Bronchus fibroblast of lung (primary cell): ENCODE results near the gene ZNF649. TPM values are rescaled to one million over a fixed set of nuclear protein-coding genes. Genes with fewer than 3 reads are reported as not detected.

ENCODE experiments used
- total RNA-seq: library from RNA; depleted of rRNA; stranded (reverse); fragments of >200 nt; gene quantifications from 2 replicates; pipeline ENCODE4 v1.2.3, GENCODE V29; 2015

Gene ZNF649
- 2.7 and 4.0 TPM in 2 replicates for total RNA-seq

DNA sequence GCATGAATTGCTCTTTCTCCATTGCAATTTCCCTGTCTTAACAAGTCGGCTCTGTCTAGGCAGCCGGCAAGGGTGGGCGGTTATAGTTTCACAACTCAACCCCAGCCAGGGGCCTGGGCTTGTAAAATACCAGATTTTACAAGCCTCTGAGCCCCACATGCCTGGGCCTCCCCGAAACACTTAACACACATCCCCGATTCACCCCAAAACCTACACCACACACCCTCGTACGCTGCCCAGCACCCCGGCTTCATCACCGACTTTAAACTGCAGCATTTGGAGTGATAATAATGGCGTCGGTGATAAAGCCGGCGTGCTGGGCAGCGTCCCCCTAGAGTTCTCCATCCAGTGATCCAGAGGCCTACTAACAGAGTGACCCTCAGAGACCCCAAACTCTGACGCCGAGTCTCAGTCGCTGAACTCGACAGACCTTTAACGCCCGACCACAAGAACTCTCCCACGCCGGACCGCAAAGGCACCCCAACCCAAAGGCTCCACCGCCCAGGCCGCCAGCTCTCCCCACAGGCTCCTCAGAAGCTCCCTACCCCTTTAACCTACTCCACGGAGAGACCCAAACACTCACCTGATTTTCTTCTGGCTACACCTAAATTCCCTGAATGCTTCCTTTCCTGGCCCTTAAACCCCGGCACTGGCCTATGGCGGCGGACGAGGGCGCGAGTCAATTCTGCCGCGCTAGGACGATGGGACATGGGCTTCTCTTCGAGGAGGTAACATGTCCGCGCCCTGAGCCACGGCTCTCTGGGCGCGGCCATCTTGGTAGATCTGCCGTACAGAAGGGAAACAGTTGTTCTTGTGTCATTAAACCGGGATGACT lies at the start of gene ZNF649:
ZNF649 (minus strand) TSS at position 687 of the 835 bp plus-strand sequence. CDS start 4,910 bp downstream, outside the sequence.

DNA sequence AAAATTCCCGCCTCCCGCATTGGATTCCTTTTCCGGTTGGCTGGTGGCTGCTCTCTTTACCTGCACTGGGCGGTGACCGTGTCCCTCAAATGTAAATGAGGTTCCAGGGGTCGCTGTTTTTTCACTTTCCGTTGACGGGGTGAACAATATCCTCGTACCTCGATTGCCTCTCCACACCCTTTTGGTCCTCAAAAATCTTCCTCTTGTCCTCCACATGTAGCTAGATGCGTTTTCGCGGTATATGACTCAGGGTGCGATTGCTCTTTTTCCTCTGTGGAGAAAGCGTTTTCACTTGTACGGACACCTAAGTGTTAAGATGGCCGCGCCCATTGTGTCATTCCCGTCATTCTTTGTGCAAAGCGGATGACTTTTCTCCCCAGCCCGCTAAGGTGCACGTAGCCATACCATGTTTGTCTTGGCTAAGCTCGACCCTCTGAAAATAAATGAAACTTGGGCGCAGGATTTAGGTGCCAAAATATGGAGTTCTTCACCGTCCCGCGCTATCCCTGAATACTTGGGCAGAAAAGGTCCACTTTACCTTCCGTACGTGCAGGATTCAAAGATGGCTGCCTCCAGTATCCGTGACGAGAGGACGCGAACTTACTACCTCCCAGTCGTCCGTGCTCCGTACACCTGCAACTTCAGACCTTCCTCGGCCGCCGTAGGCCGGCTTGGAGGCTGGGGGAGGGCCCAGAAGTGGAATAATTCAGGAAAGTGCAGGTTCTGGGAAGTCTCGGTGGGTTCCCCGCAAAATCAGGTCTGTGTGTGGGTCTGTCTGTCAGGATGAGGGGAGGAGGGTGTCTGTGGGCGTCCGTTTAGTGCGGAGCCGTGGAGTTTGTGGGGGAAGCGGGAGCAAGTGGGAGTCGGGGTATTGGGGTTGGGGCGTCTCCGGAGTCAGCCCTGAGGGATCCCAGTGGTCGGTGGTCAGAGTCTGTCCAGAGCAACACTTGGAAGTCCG lies 22.2 kb upstream of the ZNF649 start, which contains the start of gene ZNF613:
ZNF613 (plus strand) TSS at position 689 of the 958 bp plus-strand sequence. CDS start 8,749 bp downstream, outside the sequence.

DNA sequence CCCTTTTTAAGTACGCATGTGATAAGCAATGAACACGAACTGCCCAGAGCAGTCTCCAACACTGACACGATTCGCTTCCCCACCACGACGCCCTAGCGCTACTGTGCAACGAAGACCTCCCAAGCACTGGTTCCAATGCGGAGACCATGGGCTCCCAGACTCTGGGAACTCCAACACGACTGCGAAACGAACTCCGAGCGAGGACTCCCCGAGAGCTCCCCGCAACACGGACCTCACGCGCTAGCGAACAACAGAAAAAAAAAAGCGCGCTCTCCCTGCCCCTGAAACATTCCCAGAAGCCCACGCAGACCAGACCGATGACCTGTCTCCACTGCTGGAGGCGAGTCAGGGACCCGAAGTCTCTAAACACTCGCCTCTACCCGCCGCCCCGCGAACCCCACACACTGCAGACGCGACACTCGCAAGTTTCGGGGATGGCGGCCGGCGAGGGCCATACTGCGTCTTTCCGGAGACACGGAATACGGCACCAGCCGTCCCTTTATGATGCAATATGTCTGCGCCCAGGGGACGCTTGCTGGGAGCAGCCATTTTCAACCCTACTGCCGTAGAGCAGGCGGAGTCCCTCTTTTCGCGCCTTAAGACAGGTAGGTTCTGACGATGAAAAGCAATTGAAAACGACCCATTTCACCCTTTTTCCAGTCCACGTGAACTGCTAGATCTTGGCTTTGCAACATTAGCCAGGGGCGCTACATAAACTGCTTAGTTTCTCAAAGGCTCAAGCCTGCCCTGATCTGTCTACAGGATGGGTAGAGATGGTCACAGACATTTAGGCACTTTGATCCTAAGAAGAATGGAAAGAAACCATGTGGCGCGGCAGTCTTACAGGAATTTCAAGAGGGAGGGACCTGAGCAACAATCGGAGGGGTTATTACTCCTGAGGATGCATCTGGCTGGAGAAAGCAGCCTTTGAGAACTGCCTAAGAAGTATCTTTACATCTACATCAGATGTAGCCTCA lies 17.0 kb downstream of the ZNF649 start, which contains the start of gene ZNF577:
ZNF577 (minus strand) TSS at position 430 of the 977 bp plus-strand sequence. CDS start 7,569 bp downstream, outside the sequence.

Other genes with a start within 250 kb of the ZNF649 start
- gene SPACA6, start 211.7 kb downstream of the ZNF649 start, total RNA-seq, result 3.7 and 5.4 TPM in 2 replicates
- gene HAS1, start 181.0 kb downstream of the ZNF649 start, total RNA-seq, result not detected in 2 replicates
- gene FPR1, start 153.1 kb downstream of the ZNF649 start, total RNA-seq, result not detected in 2 replicates
- gene FPR2, start 143.8 kb downstream of the ZNF649 start, total RNA-seq, result not detected in 2 replicates
- gene FPR3, start 109.9 kb downstream of the ZNF649 start, total RNA-seq, result not detected in 2 replicates
- gene ZNF577, start 17.1 kb downstream of the ZNF649 start, total RNA-seq, result 3.0 and 3.2 TPM in 2 replicates
- gene ZNF613, start 22.5 kb upstream of the ZNF649 start, total RNA-seq, result 4.0 and 4.8 TPM in 2 replicates
- 2.7 and 3.0 TPM in 2 replicates for gene ZNF350, start 81.8 kb upstream of the ZNF649 start, total RNA-seq
- 3.3 and 4.5 TPM in 2 replicates for gene ZNF615, start 103.2 kb upstream of the ZNF649 start, total RNA-seq
- 3.9 and 4.0 TPM in 2 replicates for gene ZNF614, start 123.4 kb upstream of the ZNF649 start, total RNA-seq
- 3.7 and 3.9 TPM in 2 replicates for gene ZNF432, start 143.8 kb upstream of the ZNF649 start, total RNA-seq
- gene ZNF841, start 190.7 kb upstream of the ZNF649 start, total RNA-seq, result 5.1 and 5.5 TPM in 2 replicates
- 5.6 and 6.1 TPM in 2 replicates for gene ZNF616, start 234.9 kb upstream of the ZNF649 start, total RNA-seq